Suprapubic skin (tissue), 4 donors: ENCODE data around the gene TARS3. TPM values are rescaled to one million over a fixed set of nuclear protein-coding genes. Genes with fewer than 3 reads are reported as not detected.

Experiments used
- DNase-seq, 2 donors: peaks; one replicate each; pipeline ENCODE4 v3.0.0-alpha.2; 2019; ENCODE audit warnings: low spot score in 2 of 2
- H3K27ac ChIP-seq: fragments of 200-600 bp; sonication (generic); one replicate; pipeline ENCODE4 v1.5.1; 2019
- H3K27me3 ChIP-seq: fragments of 200-600 bp; sonication (generic); one replicate; pipeline ENCODE4 v1.5.1; 2019
- H3K36me3 ChIP-seq: fragments of 200-600 bp; sonication (generic); one replicate; pipeline ENCODE4 v1.5.1; 2019
- H3K4me1 ChIP-seq: fragments of 200-600 bp; sonication (generic); one replicate; pipeline ENCODE4 v1.5.1; 2019
- H3K4me3 ChIP-seq: fragments of 200-600 bp; sonication (generic); one replicate; pipeline ENCODE4 v1.5.1; 2019; ENCODE audit warnings: mild to moderate bottlenecking
- H3K9me3 ChIP-seq: fragments of 200-600 bp; sonication (generic); one replicate; pipeline ENCODE4 v1.5.1; 2019
- CTCF ChIP-seq, 2 donors: fragments of 200-600 bp in 1 of 2; fragments of 450-650 bp in 1 of 2; sonication (generic) in 1 of 2; IDR thresholded peaks; one replicate each; pipeline ENCODE4 v1.5.1; 2016 to 2019; ENCODE audit warnings: antibody characterized with exemption in 2 of 2, mild to moderate bottlenecking in 1 of 2, moderate library complexity in 1 of 2
- EP300 ChIP-seq: sonication (generic); formaldehyde crosslinking; IDR thresholded peaks from one replicate; pipeline ENCODE4 v1.6.1; 2017; ENCODE audit warnings: antibody characterized with exemption
- POLR2A ChIP-seq, 2 donors: fragments of 450-650 bp; IDR thresholded peaks; one replicate each; pipeline ENCODE4 v1.6.1; 2017; ENCODE audit warnings: antibody characterized with exemption in 2 of 2, mild to moderate bottlenecking in 2 of 2, moderate library complexity in 2 of 2
- POLR2AphosphoS5 ChIP-seq, 3 donors: sonication (generic); formaldehyde crosslinking; IDR thresholded peaks; one replicate each; pipeline ENCODE4 v1.6.1; 2017; ENCODE audit warnings: antibody characterized with exemption in 3 of 3
- WGBS: methylation state at CpG from one replicate; pipeline ENCODE4 v1.1.5; 2018; 5-methylcytosine and 5-hydroxymethylcytosine counted together
- total RNA-seq, 4 donors: library from RNA; depleted of rRNA; stranded (reverse); fragments of >200 nt; gene quantifications; one replicate each; pipeline ENCODE4 v1.1.0, GENCODE V29; 2016

The TARS3 gene
- total RNA-seq, 4 donors from 2014 or later, result 5.4 to 19.3 (median 12.3) TPM

DNA sequence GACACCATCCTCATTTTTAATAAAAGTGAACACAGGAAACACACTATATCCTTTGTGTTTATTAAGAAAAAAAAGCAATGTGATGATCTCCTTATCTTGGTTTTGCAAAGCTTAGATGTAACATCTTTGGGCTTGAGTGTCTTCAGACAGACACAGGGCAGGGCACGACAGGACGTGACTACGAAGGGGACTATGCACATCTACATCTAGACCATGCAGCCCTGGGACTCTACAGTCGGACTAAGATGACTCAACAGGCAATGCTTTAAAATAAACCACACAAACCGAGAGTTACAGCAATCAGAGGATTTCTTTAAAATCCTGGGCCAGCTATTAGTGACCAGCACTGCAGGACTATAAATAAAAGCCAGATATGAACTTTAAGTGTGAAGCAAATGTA is 49.3 kb downstream of the TARS3 start:
- 94% methylated on average over 5 of the region's 5 CpGs for WGBS
- TF ChIP-seq POLR2AphosphoS5 (IDR thresholded peaks at IDR 0.05), result no peak
- TF ChIP-seq EP300, result no peak
- no peak for TF ChIP-seq CTCF (IDR thresholded peaks at IDR 0.05)
- no peak for TF ChIP-seq POLR2A (IDR thresholded peaks at IDR 0.05)
- H3K9me3 ChIP-seq, result no peaks in the 10 kb centered on the region
- H3K4me3 ChIP-seq, result no peak overlapping the region
- no peaks in the 10 kb centered on the region for H3K4me1 ChIP-seq
- DNase-seq, result no peak
- no peaks in the 10 kb centered on the region for H3K27me3 ChIP-seq
- H3K27ac ChIP-seq, result no peak overlapping the region
- peaks cover 57% of the 10 kb centered on the region for H3K36me3 ChIP-seq

- 74% methylated on average over 8 of the region's 9 CpGs for WGBS
- TF ChIP-seq POLR2A (IDR thresholded peaks at IDR 0.05) (no peak), CTCF (IDR thresholded peaks at IDR 0.05) (no peak), EP300 (no peak), POLR2AphosphoS5 (IDR thresholded peaks at IDR 0.05) (no peak)
Observed at GRCh38 chr15:101672298-101672697, 52.0 kb downstream of the TARS3 start.

DNA sequence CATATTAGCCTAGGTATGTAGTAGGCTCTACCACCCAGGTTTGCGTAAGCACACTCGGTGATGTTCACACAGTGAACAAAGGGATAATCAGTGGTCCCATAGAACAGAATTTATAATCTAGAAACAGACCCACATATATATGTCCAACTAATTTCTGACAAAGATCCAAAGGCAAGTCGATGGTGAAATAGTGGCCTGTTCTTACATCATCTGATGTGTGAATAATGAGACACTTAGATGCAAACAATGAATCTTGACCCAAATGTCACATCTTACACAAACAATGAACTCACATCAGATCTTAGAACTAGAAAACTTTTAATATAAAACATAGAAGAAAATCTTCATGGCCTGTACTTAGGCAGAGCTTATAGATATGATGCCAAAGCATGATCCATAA is 54.5 kb downstream of the TARS3 start:
- TF ChIP-seq POLR2AphosphoS5 (IDR thresholded peaks at IDR 0.05), result no peak
- no peak for TF ChIP-seq POLR2A (IDR thresholded peaks at IDR 0.05)
- no peak for TF ChIP-seq EP300
- no peak for TF ChIP-seq CTCF (IDR thresholded peaks at IDR 0.05)
- H3K36me3 ChIP-seq, result peaks cover 53% of the 10 kb centered on the region
- 93% methylated on average over 3 of the region's 3 CpGs for WGBS
- no peaks in the 10 kb centered on the region for H3K9me3 ChIP-seq
- no peak overlapping the region for H3K27ac ChIP-seq
- DNase-seq, result no peak
- no peaks in the 10 kb centered on the region for H3K4me1 ChIP-seq
- H3K27me3 ChIP-seq, result no peaks in the 10 kb centered on the region
- H3K4me3 ChIP-seq, result no peak overlapping the region

More at GRCh38 chr15:101672298-101672697, 52.0 kb downstream of the TARS3 start:
- DNase-seq, result no peak
- Histone ChIP-seq H3K9me3 (no peaks in the 10 kb centered on the region), H3K27me3 (no peaks in the 10 kb centered on the region), H3K27ac (no peak overlapping the region), H3K4me3 (no peak overlapping the region), H3K4me1 (no peaks in the 10 kb centered on the region), H3K36me3 (peaks cover 60% of the 10 kb centered on the region)

DNA sequence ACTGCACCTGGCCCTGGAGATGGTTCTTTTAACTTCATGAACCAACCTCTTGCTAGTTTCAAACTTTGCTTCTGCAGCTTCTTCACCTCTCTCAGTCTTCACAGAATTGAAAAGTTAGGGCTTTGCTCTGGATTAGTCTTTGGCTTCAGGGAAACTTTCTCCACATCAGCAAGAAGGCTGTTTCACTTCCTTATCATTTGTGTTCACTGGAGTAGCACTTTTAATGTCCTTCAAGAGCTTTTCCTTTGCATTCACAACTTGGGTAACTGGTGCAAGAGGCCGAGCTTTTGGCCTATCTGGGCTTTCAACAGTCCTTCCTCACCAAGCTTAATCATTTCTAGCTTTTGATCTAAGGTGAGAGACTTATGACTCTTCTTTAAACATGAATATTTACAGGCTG is 56.4 kb downstream of the TARS3 start:
- H3K4me3 ChIP-seq, result no peak overlapping the region
- H3K4me1 ChIP-seq, result no peaks in the 10 kb centered on the region
- H3K27me3 ChIP-seq, result no peaks in the 10 kb centered on the region
- no peak for DNase-seq
- H3K9me3 ChIP-seq, result no peaks in the 10 kb centered on the region
- no peak for TF ChIP-seq POLR2AphosphoS5 (IDR thresholded peaks at IDR 0.05)
- no peak for TF ChIP-seq POLR2A (IDR thresholded peaks at IDR 0.05)
- TF ChIP-seq EP300, result no peak
- no peak for TF ChIP-seq CTCF (IDR thresholded peaks at IDR 0.05)
- H3K27ac ChIP-seq, result no peak overlapping the region
- WGBS, result 89% methylated on average over 1 of the region's 1 CpG
- peaks cover 35% of the 10 kb centered on the region for H3K36me3 ChIP-seq

DNA sequence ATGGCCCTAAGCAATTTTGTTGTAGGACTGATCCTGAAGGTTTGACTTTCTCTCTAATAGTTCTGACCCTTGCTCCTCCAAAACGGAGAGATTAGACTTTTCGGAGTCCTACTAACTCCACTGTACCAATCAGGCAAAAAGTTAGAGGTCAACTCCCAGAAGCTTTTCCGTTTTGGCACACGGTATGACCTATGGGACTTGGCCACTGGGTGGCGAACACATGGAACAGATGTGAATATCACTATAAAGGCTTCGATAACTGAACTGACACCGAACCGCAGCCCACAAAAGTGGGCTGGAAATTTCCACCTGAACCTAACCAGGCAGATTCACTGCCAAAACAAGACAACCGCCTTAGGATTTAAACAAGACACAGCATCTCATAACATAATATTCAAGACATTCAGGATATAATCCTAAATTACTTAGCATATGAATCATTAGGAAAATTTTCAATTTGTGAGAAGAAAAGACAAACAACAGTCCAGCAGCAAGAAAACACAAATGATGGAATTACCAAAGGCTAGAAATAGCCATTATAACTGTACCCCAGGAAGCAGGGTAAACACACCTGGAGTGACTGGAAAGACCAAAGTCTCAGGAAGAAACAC is 59.9 kb downstream of the TARS3 start:
- Histone ChIP-seq H3K36me3 (peaks cover 25% of the 10 kb centered on the region), H3K4me3 (no peak overlapping the region), H3K9me3 (no peaks in the 10 kb centered on the region), H3K27me3 (no peaks in the 10 kb centered on the region), H3K4me1 (no peaks in the 10 kb centered on the region), H3K27ac (no peak overlapping the region)
- DNase-seq, result no peak
- 76% methylated on average over 9 of the region's 9 CpGs for WGBS
- no peak for TF ChIP-seq CTCF (IDR thresholded peaks at IDR 0.05)
- no peak for TF ChIP-seq POLR2AphosphoS5 (IDR thresholded peaks at IDR 0.05)
- TF ChIP-seq EP300, result no peak
- TF ChIP-seq POLR2A (IDR thresholded peaks at IDR 0.05), result no peak
